SJSA1 (cell line): ENCODE results near the gene SCD. TPM values are rescaled to one million over a fixed set of nuclear protein-coding genes. Genes with fewer than 3 reads are reported as not detected.
"Not testable (repeated sequence)": the region's sequence is repeated elsewhere in the genome, so short reads cannot be mapped to it uniquely, and the experiment has no call there.

ENCODE experiments used
- DNase-seq, 2 experiments: peaks; one replicate each; pipeline ENCODE4 v3.0.0-alpha.2; 2015 to 2020; ENCODE audit warnings: low spot score in 2 of 2, low read depth in 1 of 2
- H3K27ac ChIP-seq: fragments of 250-450 bp; sonication (Bioruptor Pico); 2 replicates; pipeline ENCODE4 v1.5.1; 2020; ENCODE audit warnings: mild to moderate bottlenecking, moderate library complexity
- H3K27me3 ChIP-seq: fragments of 250-450 bp; sonication (Bioruptor Pico); replicated peaks from 2 replicates; pipeline ENCODE4 v1.5.1; 2020; ENCODE audit warnings: mild to moderate bottlenecking, moderate library complexity
- H3K36me3 ChIP-seq: fragments of 250-450 bp; sonication (Bioruptor Pico); 2 replicates; pipeline ENCODE4 v1.5.1; 2020; ENCODE audit warnings: mild to moderate bottlenecking
- H3K4me1 ChIP-seq: fragments of 250-450 bp; sonication (Bioruptor Pico); replicated peaks from 2 replicates; pipeline ENCODE4 v1.6.1; 2021; ENCODE audit warnings: mild to moderate bottlenecking
- H3K4me3 ChIP-seq: fragments of 250-450 bp; sonication (Bioruptor Pico); 2 replicates; pipeline ENCODE4 v1.5.1; 2020; ENCODE audit warnings: mild to moderate bottlenecking
- H3K9me3 ChIP-seq: fragments of 250-450 bp; sonication (Bioruptor Pico); replicated peaks from 2 replicates; pipeline ENCODE4 v1.5.1; 2020; ENCODE audit warnings: mild to moderate bottlenecking
- total RNA-seq: library from RNA; depleted of rRNA; stranded (reverse); fragments of >200 nt; shearing (Covaris generic); gene quantifications from 2 replicates; pipeline ENCODE4 v1.2.3, GENCODE V29; 2014; rRNA removed

Gene SCD
- 37.0 and 41.8 TPM in 2 replicates for total RNA-seq

GRCh38 chr10:100346765-100347567 is at the start of gene SCD:
SCD (plus strand) TSS chr10:100347233; CDS start chr10:100347505, 272 bp downstream.
- Histone ChIP-seq H3K4me1 (peaks cover 15% of the 10 kb centered on the region), H3K4me3 (peak within 1 kb of the TSS; percentile 50), H3K9me3 (no peaks in the 10 kb centered on the region), H3K27me3 (peaks cover 4% of the 10 kb centered on the region; the same call in 1 of the 2 replicates), H3K36me3 (peaks cover 16% of the 10 kb centered on the region), H3K27ac (no peak within 1 kb of the TSS)
- peak; percentile 76 to 86 for DNase-seq

- H3K4me1 ChIP-seq = no peaks in the 10 kb centered on the region
- H3K36me3 ChIP-seq = no peaks in the 10 kb centered on the region
- H3K9me3 ChIP-seq = no peaks in the 10 kb centered on the region
- H3K27me3 ChIP-seq = peaks cover 22% of the 10 kb centered on the region
- no peak overlapping the region for H3K27ac ChIP-seq
- H3K4me3 ChIP-seq = no peak overlapping the region
- DNase-seq = no peak
Observed at GRCh38 chr10:100297242-100297641, 49.8 kb upstream of the SCD start.

GRCh38 chr10:100301123-100301522 is 45.9 kb upstream of the SCD start:
- H3K9me3 ChIP-seq, H3K27ac ChIP-seq, H3K4me3 ChIP-seq, H3K36me3 ChIP-seq, H3K4me1 ChIP-seq, DNase-seq: not testable (repeated sequence)
- H3K27me3 ChIP-seq = peaks cover 30% of the 10 kb centered on the region

GRCh38 chr10:100303724-100304319 is 43.2 kb upstream of the SCD start:
- H3K27me3 ChIP-seq = peaks cover 33% of the 10 kb centered on the region
- DNase-seq = no peak
- no peaks in the 10 kb centered on the region for H3K36me3 ChIP-seq
- H3K27ac ChIP-seq = no peak overlapping the region
- no peak overlapping the region for H3K4me3 ChIP-seq
- no peaks in the 10 kb centered on the region for H3K4me1 ChIP-seq
- no peaks in the 10 kb centered on the region for H3K9me3 ChIP-seq

- H3K9me3 ChIP-seq = no peaks in the 10 kb centered on the region
- peaks cover 37% of the 10 kb centered on the region for H3K27me3 ChIP-seq
- H3K36me3 ChIP-seq = no peaks in the 10 kb centered on the region
- H3K4me1 ChIP-seq = no peaks in the 10 kb centered on the region
- no peak for DNase-seq
- no peak overlapping the region for H3K27ac ChIP-seq
- H3K4me3 ChIP-seq = no peak overlapping the region
Observed at GRCh38 chr10:100304414-100304813, 42.6 kb upstream of the SCD start.

- Histone ChIP-seq H3K4me3 (no peak overlapping the region), H3K27me3 (peaks cover 43% of the 10 kb centered on the region), H3K36me3 (no peaks in the 10 kb centered on the region), H3K4me1 (no peaks in the 10 kb centered on the region), H3K27ac (no peak overlapping the region), H3K9me3 (no peaks in the 10 kb centered on the region)
- DNase-seq = no peak
Observed at GRCh38 chr10:100306861-100307260, 40.2 kb upstream of the SCD start.

- Histone ChIP-seq H3K4me1 (no peaks in the 10 kb centered on the region), H3K9me3 (no peaks in the 10 kb centered on the region), H3K36me3 (no peaks in the 10 kb centered on the region), H3K27me3 (peaks cover 41% of the 10 kb centered on the region), H3K27ac (no peak overlapping the region), H3K4me3 (no peak overlapping the region)
- no peak for DNase-seq
Observed at GRCh38 chr10:100307684-100308083, 39.3 kb upstream of the SCD start.

GRCh38 chr10:100311298-100311697 is 35.7 kb upstream of the SCD start:
- H3K9me3 ChIP-seq = no peaks in the 10 kb centered on the region
- no peaks in the 10 kb centered on the region for H3K36me3 ChIP-seq

GRCh38 chr10:100315615-100316014 is 31.4 kb upstream of the SCD start:
- H3K36me3 ChIP-seq = no peaks in the 10 kb centered on the region
- H3K27me3 ChIP-seq = peaks cover 35% of the 10 kb centered on the region
- no peaks in the 10 kb centered on the region for H3K4me1 ChIP-seq
- DNase-seq = no peak
- H3K9me3 ChIP-seq = no peaks in the 10 kb centered on the region
- no peak overlapping the region for H3K27ac ChIP-seq
- H3K4me3 ChIP-seq = no peak overlapping the region

More at GRCh38 chr10:100311298-100311697, 35.7 kb upstream of the SCD start:
- DNase-seq = no peak
- peaks cover 41% of the 10 kb centered on the region for H3K27me3 ChIP-seq
- H3K27ac ChIP-seq = no peak overlapping the region
- H3K4me1 ChIP-seq = no peaks in the 10 kb centered on the region
- no peak overlapping the region for H3K4me3 ChIP-seq

- Histone ChIP-seq H3K9me3 (no peaks in the 10 kb centered on the region), H3K36me3 (no peaks in the 10 kb centered on the region), H3K27ac (no peak overlapping the region), H3K4me1 (no peaks in the 10 kb centered on the region), H3K27me3 (peaks cover 28% of the 10 kb centered on the region), H3K4me3 (no peak overlapping the region)
- DNase-seq = no peak
Observed at GRCh38 chr10:100318207-100318606, 28.8 kb upstream of the SCD start.

- no peaks in the 10 kb centered on the region for H3K9me3 ChIP-seq
- no peaks in the 10 kb centered on the region for H3K36me3 ChIP-seq
- H3K27me3 ChIP-seq = peaks cover 25% of the 10 kb centered on the region
- no peak for DNase-seq
- H3K4me3 ChIP-seq = no peak overlapping the region
- H3K4me1 ChIP-seq = no peaks in the 10 kb centered on the region
- H3K27ac ChIP-seq = no peak overlapping the region
Observed at GRCh38 chr10:100319707-100320402, 27.2 kb upstream of the SCD start.

GRCh38 chr10:100325158-100325557 is 21.9 kb upstream of the SCD start:
- peaks cover 43% of the 10 kb centered on the region for H3K27me3 ChIP-seq
- H3K9me3 ChIP-seq = no peaks in the 10 kb centered on the region
- H3K36me3 ChIP-seq = no peaks in the 10 kb centered on the region
- no peak for DNase-seq
- H3K4me3 ChIP-seq = no peak overlapping the region
- H3K4me1 ChIP-seq = no peaks in the 10 kb centered on the region
- H3K27ac ChIP-seq = no peak overlapping the region

- DNase-seq = no peak
- Histone ChIP-seq H3K9me3 (no peaks in the 10 kb centered on the region), H3K27me3 (peaks cover 50% of the 10 kb centered on the region), H3K4me3 (no peak overlapping the region), H3K36me3 (no peaks in the 10 kb centered on the region), H3K4me1 (no peaks in the 10 kb centered on the region), H3K27ac (no peak overlapping the region)
Observed at GRCh38 chr10:100327007-100327717, 19.9 kb upstream of the SCD start.

GRCh38 chr10:100327718-100328009 is 19.4 kb upstream of the SCD start:
- Histone ChIP-seq H3K9me3 (no peaks in the 10 kb centered on the region), H3K27me3 (peaks cover 55% of the 10 kb centered on the region), H3K27ac (no peak overlapping the region), H3K36me3 (no peaks in the 10 kb centered on the region), H3K4me3 (no peak overlapping the region), H3K4me1 (no peaks in the 10 kb centered on the region)
- DNase-seq = no peak
